H1 (cell line): ENCODE results near the gene CCDC12. TPM values are rescaled to one million over a fixed set of nuclear protein-coding genes. Genes with fewer than 3 reads are reported as not detected.

Experiments
- CTCF ChIA-PET: fragments of 300-600 bp; sonication (Branson Sonifier 250); formaldehyde crosslinking; loops from one replicate; lab custom pipeline; 2021; ENCODE audit not compliant: partially characterized antibody; lab: Charles Lee
- POLR2A ChIA-PET: fragments of 300-600 bp; sonication (Branson Sonifier 250); formaldehyde crosslinking; loops from one replicate; lab custom pipeline; 2021; ENCODE audit warnings: inconsistent platforms; ENCODE audit not compliant: partially characterized antibody; lab: Charles Lee
- DNase-seq, 2 experiments: peaks; one replicate each; pipeline versions ENCODE4 v3.0.0 to v3.0.0-alpha.2; 2010 to 2022; ENCODE audit warnings: low spot score in 2 of 2, low read depth in 1 of 2, mixed read lengths in 1 of 2
- FAIRE-seq: peaks from 2 replicates; lab custom pipeline; 2011; peaks lifted over from hg19 to GRCh38; lab: Jason Lieb, UNC
- H2AFZ ChIP-seq: 2 replicates; pipeline ENCODE4 v1.8.1; 2012; ENCODE audit warnings: low read length, inconsistent platforms
- H2AK5ac ChIP-seq: 2 replicates; pipeline ENCODE4 v1.6.1; 2013; ENCODE audit warnings: low read depth, low read length
- H2BK120ac ChIP-seq: replicated peaks from 2 replicates; pipeline ENCODE3; 2013; ENCODE audit warnings: low read depth, low read length, inconsistent platforms
- H2BK12ac ChIP-seq: 2 replicates; pipeline ENCODE4 v1.6.1; 2013; ENCODE audit warnings: low read depth, low read length
- H2BK15ac ChIP-seq: 2 replicates; pipeline ENCODE4 v1.6.1; 2013; ENCODE audit warnings: low read length
- H2BK20ac ChIP-seq: 2 replicates; pipeline ENCODE4 v1.6.1; 2013; ENCODE audit warnings: low read length
- H2BK5ac ChIP-seq: 2 replicates; pipeline ENCODE4 v1.6.1; 2013; ENCODE audit warnings: low read depth, low read length
- H3K14ac ChIP-seq: 2 replicates; pipeline ENCODE4 v1.6.1; 2013; ENCODE audit warnings: inconsistent platforms; ENCODE audit not compliant: insufficient read length
- H3K18ac ChIP-seq: 2 replicates; pipeline ENCODE4 v1.6.1; 2013; ENCODE audit warnings: low read length; ENCODE audit errors: extremely low read depth
- H3K23ac ChIP-seq: 2 replicates; pipeline ENCODE4 v1.6.1; 2013; ENCODE audit warnings: inconsistent platforms; ENCODE audit not compliant: insufficient read length
- H3K23me2 ChIP-seq: 2 replicates; pipeline ENCODE4 v1.6.1; 2013; ENCODE audit warnings: low read depth, low read length
- H3K27ac ChIP-seq: 2 replicates; pipeline ENCODE4 v1.6.1; 2011; ENCODE audit warnings: low read depth, low read length, inconsistent platforms
- H3K27me3 ChIP-seq, 4 experiments: replicated peaks in 1 of 4; 1 replicate in 1 of 4; 2 replicates in 3 of 4; pipeline versions ENCODE4 v1.6.1 to v1.8.1; 2011 to 2013; ENCODE audit warnings: low read length in 3 of 4, mild to moderate bottlenecking in 3 of 4, inconsistent platforms in 2 of 4, mixed read lengths in 2 of 4, moderate library complexity in 1 of 4; ENCODE audit not compliant: control insufficient read depth in 3 of 4, insufficient read depth in 3 of 4; ENCODE audit errors: extremely low read depth in 1 of 4
- H3K36me3 ChIP-seq, 4 experiments: 2 replicates each; pipeline versions ENCODE4 v1.6.1 to v1.8.1; 2011 to 2013; ENCODE audit warnings: mild to moderate bottlenecking in 4 of 4, low read length in 3 of 4, moderate library complexity in 2 of 4, control low read depth in 1 of 4, inconsistent platforms in 1 of 4; ENCODE audit not compliant: insufficient read depth in 4 of 4, control insufficient read depth in 2 of 4
- H3K4ac ChIP-seq: replicated peaks from 2 replicates; pipeline ENCODE3; 2013; ENCODE audit warnings: low read length, low read depth, mixed read lengths, inconsistent platforms; ENCODE audit not compliant: insufficient read length
- H3K4me1 ChIP-seq, 4 experiments: replicated peaks in 1 of 4; 1 replicate in 1 of 4; 2 replicates in 3 of 4; pipeline versions ENCODE4 v1.6.1 to v1.8.1; 2011 to 2013; ENCODE audit warnings: low read length in 3 of 4, inconsistent platforms in 2 of 4, mixed read lengths in 1 of 4; ENCODE audit not compliant: insufficient read depth in 4 of 4, control insufficient read depth in 3 of 4
- H3K4me2 ChIP-seq, 2 experiments: 2 replicates each; pipeline versions ENCODE4 v1.6.1 to v1.8.1; 2011 to 2013; ENCODE audit warnings: low read depth in 2 of 2, low read length in 2 of 2, control low read depth in 1 of 2, inconsistent platforms in 1 of 2, mild to moderate bottlenecking in 1 of 2; ENCODE audit not compliant: insufficient read depth in 1 of 2
- H3K4me3 ChIP-seq, 4 experiments: fragments of 200-600, 300-600 bp in 1 of 4; sonication (generic), shearing (Covaris generic), sonication (Bioruptor Twin) in 1 of 4; 2 replicates each; pipeline versions ENCODE4 v1.5.1 to v1.8.1; 2011 to 2016; ENCODE audit warnings: low read length in 4 of 4, low read depth in 3 of 4, control low read depth in 2 of 4, inconsistent platforms in 2 of 4, mild to moderate bottlenecking in 2 of 4, mixed read lengths in 1 of 4, moderate library complexity in 1 of 4; ENCODE audit not compliant: insufficient read depth in 2 of 4; ENCODE audit errors: extremely low read depth in 1 of 4
- H3K56ac ChIP-seq: replicated peaks from 2 replicates; pipeline ENCODE3; 2013; ENCODE audit warnings: low read depth, mild to moderate bottlenecking, mixed read lengths, low read length, inconsistent platforms; ENCODE audit not compliant: insufficient read length
- H3K79me1 ChIP-seq: 2 replicates; pipeline ENCODE4 v1.6.1; 2013; ENCODE audit warnings: low read depth, low read length, control low read depth
- H3K79me2 ChIP-seq, 2 experiments: 2 replicates each; pipeline versions ENCODE4 v1.6.1 to v1.8.1; 2012 to 2013; ENCODE audit warnings: low read length in 2 of 2, mild to moderate bottlenecking in 2 of 2, inconsistent platforms in 1 of 2; ENCODE audit not compliant: insufficient read depth in 2 of 2, control insufficient read depth in 1 of 2
- H3K9ac ChIP-seq, 4 experiments: replicated peaks in 1 of 4; 1 replicate in 1 of 4; 2 replicates in 3 of 4; pipeline versions ENCODE4 v1.6.1 to v1.8.1; 2011 to 2013; ENCODE audit warnings: low read depth in 3 of 4, low read length in 3 of 4, control low read depth in 2 of 4, mild to moderate bottlenecking in 2 of 4, moderate library complexity in 2 of 4, inconsistent platforms in 1 of 4; ENCODE audit errors: extremely low read depth in 1 of 4
- H3K9me3 ChIP-seq, 2 experiments: 2 replicates each; pipeline versions ENCODE4 v1.6.1 to v1.8.1; 2012 to 2013; ENCODE audit warnings: mild to moderate bottlenecking in 2 of 2, moderate library complexity in 2 of 2, control low read depth in 1 of 2, inconsistent platforms in 1 of 2, low read depth in 1 of 2, low read length in 1 of 2, mixed read lengths in 1 of 2; ENCODE audit not compliant: insufficient read depth in 2 of 2
- H4K20me1 ChIP-seq, 2 experiments: replicated peaks in 1 of 2; 2 replicates each; pipeline versions ENCODE3 to v1.8.1; 2011 to 2013; ENCODE audit warnings: inconsistent platforms in 2 of 2, low read length in 2 of 2, mild to moderate bottlenecking in 1 of 2; ENCODE audit not compliant: insufficient read depth in 2 of 2, control insufficient read depth in 1 of 2
- H4K5ac ChIP-seq: 2 replicates; pipeline ENCODE4 v1.6.1; 2013; ENCODE audit warnings: low read length, low read depth, mixed read lengths, inconsistent platforms; ENCODE audit not compliant: insufficient read length
- H4K8ac ChIP-seq: 2 replicates; pipeline ENCODE4 v1.8.0; 2013; ENCODE audit warnings: mild to moderate bottlenecking, moderate library complexity, low read length, inconsistent platforms; ENCODE audit not compliant: insufficient read depth; ENCODE audit errors: extremely low read depth
- H4K91ac ChIP-seq: replicated peaks from 2 replicates; pipeline ENCODE3; 2013; ENCODE audit warnings: low read length, mixed read lengths, inconsistent platforms; ENCODE audit not compliant: insufficient read length
- CBX5 ChIP-seq: fragments of 300-800, 300-1000 bp; sonication (generic); IDR thresholded peaks from 2 replicates; pipeline ENCODE4 v1.7.1; 2016; ENCODE audit warnings: antibody characterized with exemption, low read length, low read depth
- E2F6 ChIP-seq: IDR thresholded peaks from 2 replicates; pipeline ENCODE4 v1.6.1; 2012; ENCODE audit warnings: inconsistent platforms
- MAFK ChIP-seq: IDR thresholded peaks from 2 replicates; pipeline ENCODE4 v1.6.1; 2012; ENCODE audit warnings: low read depth, mild to moderate bottlenecking, improper control_type of control experiment, low read length
- POLR2A ChIP-seq, 2 experiments: IDR thresholded peaks; 1 replicate in 1 of 2; 2 replicates in 1 of 2; pipeline ENCODE4 v1.6.1; 2011; ENCODE audit warnings: low read depth in 2 of 2, low read length in 2 of 2, mild to moderate bottlenecking in 2 of 2; ENCODE audit errors: control extremely low read depth in 1 of 2
- RBBP5 ChIP-seq: IDR thresholded peaks from 2 replicates; pipeline ENCODE4 v1.7.1; 2012; ENCODE audit warnings: low read depth, mild to moderate bottlenecking, inconsistent platforms, low read length, moderate library complexity, borderline replicate concordance
- RXRA ChIP-seq: IDR thresholded peaks from 2 replicates; pipeline ENCODE4 v1.6.1; 2011; ENCODE audit warnings: low read depth, mild to moderate bottlenecking, low read length, moderate library complexity; ENCODE audit not compliant: insufficient read depth
- SAP30 ChIP-seq: fragments of 300-600 bp; sonication (generic); IDR thresholded peaks from 2 replicates; pipeline ENCODE4 v1.7.1; 2012; ENCODE audit warnings: low read length, moderate library complexity, mild to moderate bottlenecking, inconsistent platforms; ENCODE audit not compliant: insufficient read depth, insufficient replicate concordance
- SRF ChIP-seq: IDR thresholded peaks from 2 replicates; pipeline ENCODE4 v1.6.1; 2011; ENCODE audit warnings: mild to moderate bottlenecking, low read depth, low read length, moderate library complexity
- SUZ12 ChIP-seq: fragments of 200-600 bp; sonication (generic); IDR thresholded peaks from 2 replicates; pipeline ENCODE4 v1.6.1; 2012; ENCODE audit warnings: mild to moderate bottlenecking, inconsistent platforms, low read length, moderate library complexity, mixed read lengths
- TAF1 ChIP-seq: IDR thresholded peaks from 2 replicates; pipeline ENCODE4 v1.6.1; 2011; ENCODE audit warnings: mild to moderate bottlenecking, low read depth, low read length
- TCF12 ChIP-seq: IDR thresholded peaks from 2 replicates; pipeline ENCODE4 v1.6.1; 2011; ENCODE audit warnings: low read depth, mild to moderate bottlenecking, low read length
- USF2 ChIP-seq: IDR thresholded peaks from 2 replicates; pipeline ENCODE4 v1.6.1; 2011; ENCODE audit warnings: low read length, improper control_type of control experiment
- YY1 ChIP-seq: IDR thresholded peaks from 2 replicates; pipeline ENCODE4 v1.6.1; 2011; ENCODE audit warnings: low read depth, mild to moderate bottlenecking, low read length
- WGBS, 2 experiments: shearing (Covaris generic) in 1 of 2; methylation state at CpG; one replicate each; pipeline versions ENCODE4 v1.1.6 to v1.1.7; 2013 to 2015; ENCODE audit warnings: low lambda C conversion rate in 2 of 2, mixed read lengths in 2 of 2, inconsistent platforms in 1 of 2, low coverage in 1 of 2, missing lambda C conversion rate in 1 of 2; ENCODE audit not compliant: insufficient replicate concordance in 2 of 2, insufficient coverage in 1 of 2, insufficient read length in 1 of 2; ENCODE audit errors: extremely low coverage in 1 of 2, missing lambda C conversion rate in 1 of 2; 5-methylcytosine and 5-hydroxymethylcytosine counted together
- polyA plus RNA-seq, 7 experiments: library from polyadenylated mRNA; depleted of rRNA in 3 of 7; stranded (reverse) in 5 of 7; unstranded in 2 of 7; fragments of >200 nt in 5 of 7; fragments of 200-250 nt in 2 of 7; gene quantifications; 1 replicate in 5 of 7; 2 replicates in 1 of 7; 4 replicates in 1 of 7; pipeline versions ENCODE4 v1.2.1 to v1.2.3, GENCODE V29; 2011 to 2013; ENCODE audit warnings: missing spikeins in 2 of 7, mixed read lengths in 2 of 7
- total RNA-seq: library from RNA; stranded (reverse); fragmentation: NEBNext Ultra II Directional; extraction: Animal tissue kit (Norgen Biotek cat#: 25700); gene quantifications from 2 replicates; pipeline ENCODE4 v1.2.1, GENCODE V29; 2021

The CCDC12 gene
- total and polyA plus RNA-seq, 2 of the 8 experiments (the other 6 are each of a cell fraction or from before 2014, with no cell fraction given), result 29.5 to 41.3 TPM

- Histone ChIP-seq H2AFZ (no peak overlapping the region), H2BK5ac (no peak overlapping the region), H3K23ac (no peak overlapping the region), H3K4ac (no peak overlapping the region), H3K18ac (no peak overlapping the region), H3K79me2 (no peaks in the 10 kb centered on the region), H3K4me1 (no peaks in the 10 kb centered on the region), H2BK15ac (no peak overlapping the region), H4K8ac (no peak overlapping the region), H3K9me3 (peaks cover 3 to 4% of the 10 kb centered on the region in 2 experiments; a peak in 2 of 4 replicates), H3K4me3 (no peak overlapping the region), H3K14ac (no peak overlapping the region), H2BK120ac (no peak overlapping the region), H3K56ac (no peak overlapping the region), H3K9ac (no peak overlapping the region), H2AK5ac (no peak overlapping the region), H4K5ac (no peak overlapping the region), H3K36me3 (peaks cover 24 to 49% (median 38%) of the 10 kb centered on the region in 4 experiments), H2BK12ac (no peak overlapping the region), H3K4me2 (no peak overlapping the region), H2BK20ac (no peak overlapping the region), H3K27me3 (no peaks in the 10 kb centered on the region), H3K79me1 (0 out of 2 replicates have a peak, but pooled peaks cover 3% of the 10 kb centered on the region), H4K91ac (no peak overlapping the region), H3K23me2 (no peaks in the 10 kb centered on the region), H3K27ac (no peak overlapping the region), H4K20me1 (peaks cover 0 to 1% of the 10 kb centered on the region in 2 experiments)
- ChIA-PET CTCF (interaction anchor here (1.6 to 9.3 kb wide), 3 partner anchors 17 to 26 kb away, joined by 3 to 99 read pairs (median 4); no protein-coding TSS in a partner anchor), POLR2A (no interaction called here)
- 100% methylated on average over 1 of the region's 1 CpG; no CpG with 5 or more reads in 1 of the 2 experiments for WGBS, 2 experiments
- no peak for FAIRE-seq
- no peak for DNase-seq
- no peak for TF ChIP-seq TCF12
- TF ChIP-seq YY1, result no peak
- TF ChIP-seq SRF, result no peak
- TF ChIP-seq MAFK, result no peak
- no peak for TF ChIP-seq POLR2A (IDR thresholded peaks at IDR 0.05; ENCODE audit: control extremely low read depth in 1 of 2, low read depth in 2 of 2, low read length in 2 of 2)
- TF ChIP-seq CBX5, result no peak
- no peak for TF ChIP-seq RBBP5
- TF ChIP-seq RXRA, result no peak
- TF ChIP-seq TAF1, result no peak
- no peak for TF ChIP-seq SAP30
- no peak for TF ChIP-seq USF2
- TF ChIP-seq SUZ12, result no peak
- no peak for TF ChIP-seq E2F6
Measured at GRCh38 chr3:46918202-46918601, 58.3 kb downstream of the CCDC12 start.
